Sigmoid colon (tissue), 7 donors: Measurements from ENCODE around the gene MED31. TPM values are rescaled to one million over a fixed set of nuclear protein-coding genes. Genes with fewer than 3 reads are reported as not detected.

Experiments used
- DNase-seq: peaks from one replicate; pipeline ENCODE4 v3.0.0-alpha.2; 2019
- H3K27ac ChIP-seq, 4 donors: fragments of 200-600 bp; sonication (generic); one replicate each; pipeline ENCODE4 v1.5.1; 2016 to 2019; ENCODE audit warnings: mild to moderate bottlenecking in 1 of 4
- H3K27me3 ChIP-seq, 3 donors: fragments of 200-600 bp; sonication (generic); one replicate each; pipeline ENCODE4 v1.5.1; 2019; ENCODE audit warnings: mild to moderate bottlenecking in 1 of 3
- H3K36me3 ChIP-seq, 4 donors: fragments of 200-600 bp; sonication (generic); one replicate each; pipeline ENCODE4 v1.5.1; 2016 to 2019
- H3K4me1 ChIP-seq, 4 donors: fragments of 200-600 bp; sonication (generic); one replicate each; pipeline ENCODE4 v1.5.1; 2017 to 2019
- H3K4me3 ChIP-seq, 4 donors: fragments of 200-600 bp; sonication (generic); one replicate each; pipeline ENCODE4 v1.5.1; 2017 to 2019; ENCODE audit warnings: mild to moderate bottlenecking in 2 of 4, moderate library complexity in 1 of 4
- H3K9me3 ChIP-seq, 4 donors: fragments of 200-600 bp in 3 of 4; sonication (generic) in 3 of 4; one replicate each; pipeline versions ENCODE4 v1.5.1 to v1.6.1; 2013 to 2019
- CTCF ChIP-seq, 4 experiments: fragments of 450-650 bp in 3 of 4; fragments of 200-600 bp in 1 of 4; IDR thresholded peaks; one replicate each; pipeline ENCODE4 v1.5.1; 2016 to 2019; ENCODE audit warnings: antibody characterized with exemption in 4 of 4, mild to moderate bottlenecking in 3 of 4, moderate library complexity in 2 of 4
- EP300 ChIP-seq, 4 donors: sonication (generic); formaldehyde crosslinking; IDR thresholded peaks; one replicate each; pipeline ENCODE4 v1.6.1; 2017; ENCODE audit warnings: antibody characterized with exemption in 4 of 4
- POLR2A ChIP-seq, 2 donors: fragments of 450-650 bp; IDR thresholded peaks; one replicate each; pipeline ENCODE4 v1.6.1; 2016; ENCODE audit warnings: antibody characterized with exemption in 2 of 2, mild to moderate bottlenecking in 2 of 2, moderate library complexity in 2 of 2
- POLR2AphosphoS5 ChIP-seq, 4 donors: sonication (generic); formaldehyde crosslinking; IDR thresholded peaks; one replicate each; pipeline ENCODE4 v1.6.1; 2017; ENCODE audit warnings: antibody characterized with exemption in 4 of 4
- WGBS, 2 donors: extraction: QIAGEN DNeasy Blood & Tissue Kit; methylation state at CpG; one replicate each; pipeline ENCODE4 v1.1.7; 2013; 5-methylcytosine and 5-hydroxymethylcytosine counted together
- intact Hi-C: fragments of 100-400 bp; cut with DNase I; formaldehyde crosslinking; loops from one replicate; pipeline ENCODE4 v1.15.1; 2023
- polyA plus RNA-seq, 3 donors: library from polyadenylated mRNA; stranded (reverse); fragments of 200-250 nt; gene quantifications; one replicate each; pipeline ENCODE4 v1.2.3, GENCODE V29; 2013
- total RNA-seq, 4 donors: library from RNA; depleted of rRNA; stranded (reverse); fragments of >200 nt; gene quantifications; one replicate each; pipeline ENCODE4 v1.1.0, GENCODE V29; 2016
- donor health status: healthy with polysubstance abuse.
- donor health status: Bipolar disorder and iron deficiency.
- donor health status: healthy.

Gene MED31
- total and polyA plus RNA-seq, 7 donors = 2.0 to 24.0 (median 8.6) TPM

GRCh38 chr17:6684460-6684783 lies 33.0 kb upstream of the MED31 start:
- H3K36me3 ChIP-seq = no peaks in the 10 kb centered on the region
- DNase-seq = no peak
- no peak overlapping the region for H3K27ac ChIP-seq
- no peak overlapping the region for H3K4me3 ChIP-seq
- 71 to 77% methylated on average over 7 of the region's 7 CpGs for WGBS, 2 donors
- no peak for TF ChIP-seq EP300 (IDR thresholded peaks at IDR 0.05)
- TF ChIP-seq CTCF (IDR thresholded peaks at IDR 0.05) = no peak
- no peak for TF ChIP-seq POLR2AphosphoS5 (IDR thresholded peaks at IDR 0.05)
- TF ChIP-seq POLR2A (IDR thresholded peaks at IDR 0.05) = no peak
- H3K27me3 ChIP-seq = peaks cover 0 to 5% (median 0%) of the 10 kb centered on the region in 3 donors
- no peaks in the 10 kb centered on the region for H3K4me1 ChIP-seq
- intact Hi-C loops = no loop called here
- H3K9me3 ChIP-seq = no peaks in the 10 kb centered on the region

- WGBS, 2 donors = 78 to 96% methylated on average over 3 of the region's 3 CpGs
- DNase-seq = no peak
- H3K27me3 ChIP-seq = peaks cover 0 to 5% (median 0%) of the 10 kb centered on the region in 3 donors
- TF ChIP-seq CTCF (IDR thresholded peaks at IDR 0.05) (no peak), POLR2AphosphoS5 (IDR thresholded peaks at IDR 0.05) (no peak), EP300 (IDR thresholded peaks at IDR 0.05) (no peak), POLR2A (IDR thresholded peaks at IDR 0.05) (no peak)
- no peaks in the 10 kb centered on the region for H3K4me1 ChIP-seq
- H3K4me3 ChIP-seq = no peak overlapping the region
- intact Hi-C loops = no loop called here
- no peaks in the 10 kb centered on the region for H3K9me3 ChIP-seq
- H3K27ac ChIP-seq = no peak overlapping the region
- H3K36me3 ChIP-seq = no peaks in the 10 kb centered on the region
These were observed 32.5 kb upstream of the MED31 start for GRCh38 chr17:6683730-6684459.

GRCh38 chr17:6683081-6683684 lies 31.8 kb upstream of the MED31 start:
- no peak for DNase-seq

GRCh38 chr17:6682339-6682738 lies 30.9 kb upstream of the MED31 start:
- DNase-seq = no peak
- H3K27ac ChIP-seq = no peak overlapping the region
- TF ChIP-seq EP300 (IDR thresholded peaks at IDR 0.05) (no peak), CTCF (IDR thresholded peaks at IDR 0.05) (no peak), POLR2A (IDR thresholded peaks at IDR 0.05) (no peak), POLR2AphosphoS5 (IDR thresholded peaks at IDR 0.05) (no peak)
- WGBS, 2 donors = 90 to 94% methylated on average over 4 of the region's 4 CpGs
- no peak overlapping the region for H3K4me3 ChIP-seq
- H3K9me3 ChIP-seq = no peaks in the 10 kb centered on the region
- peaks cover 0 to 20% (median 0%) of the 10 kb centered on the region in 3 donors for H3K27me3 ChIP-seq
- no peaks in the 10 kb centered on the region for H3K4me1 ChIP-seq
- no peaks in the 10 kb centered on the region for H3K36me3 ChIP-seq
- intact Hi-C loops = no loop called here

More at GRCh38 chr17:6683081-6683684, 31.8 kb upstream of the MED31 start:
- Histone ChIP-seq H3K9me3 (no peaks in the 10 kb centered on the region), H3K4me3 (no peak overlapping the region), H3K36me3 (no peaks in the 10 kb centered on the region), H3K27me3 (peaks cover 0 to 12% (median 0%) of the 10 kb centered on the region in 3 donors), H3K27ac (no peak overlapping the region), H3K4me1 (no peaks in the 10 kb centered on the region)
- intact Hi-C loops = no loop called here
- 38 to 74% methylated on average over 3 of the region's 3 CpGs for WGBS, 2 donors
- TF ChIP-seq POLR2AphosphoS5 (IDR thresholded peaks at IDR 0.05) (no peak), CTCF (IDR thresholded peaks at IDR 0.05) (no peak), POLR2A (IDR thresholded peaks at IDR 0.05) (no peak), EP300 (IDR thresholded peaks at IDR 0.05) (no peak)
